ENCODE results near the gene CLDN2.

- TF ChIP-seq CTCF (IDR thresholded peaks at IDR 0.05; ENCODE audit: low read depth, low read length, missing input control), result no peak
- TF ChIP-seq MAX (IDR thresholded peaks at IDR 0.05), result no peak
- TF ChIP-seq FOXA1 (IDR thresholded peaks at IDR 0.05), result no peak
- TF ChIP-seq RXRA (IDR thresholded peaks at IDR 0.05), result peak; percentile 33 to 62
- TF ChIP-seq REST (IDR thresholded peaks at IDR 0.05), result no peak
- no peak for TF ChIP-seq EGR1 (IDR thresholded peaks at IDR 0.05; ENCODE audit: low read depth in 2 of 2)
These were observed 35.0 kb downstream of the CLDN2 start for GRCh38 chrX:106955004-106955772.

All from liver (tissue), 3 donors.